ENCODE results near the gene FAM78A. TPM values are rescaled to one million over a fixed set of nuclear protein-coding genes. Genes with fewer than 3 reads are reported as not detected.

Gene FAM78A
- total RNA-seq, 1 experiment from 2014 or later, result 3.0 TPM

- TF ChIP-seq USF1 (CRISPR knock-in tag; IDR thresholded peaks at IDR 0.05) (no peak), ATF2 (CRISPR knock-in tag; IDR thresholded peaks at IDR 0.05; ENCODE audit: borderline replicate concordance, low read depth) (no peak), TCF7 (CRISPR knock-in tag; IDR thresholded peaks at IDR 0.05; ENCODE audit: low read depth) (no peak), ZNF281 (CRISPR knock-in tag; IDR thresholded peaks at IDR 0.05) (no peak), JUN (CRISPR knock-in tag; IDR thresholded peaks at IDR 0.05) (no peak)
Observed at GRCh38 chr9:131279196-131279862, 3.0 kb upstream of the FAM78A start (continued).

GRCh38 chr9:131278702-131279111 is 2.4 kb upstream of the FAM78A start:
- no peak for ATAC-seq
- H3K36me3 Mint-ChIP-seq, result no peaks in the 10 kb centered on the region; the same call in 1 of the 2 replicates
- peaks cover 36% of the 10 kb centered on the region for H3K27me3 Mint-ChIP-seq (ENCODE audit: low read depth)
- ChIA-PET CTCF (interaction anchor here (1.0 to 1.6 kb wide), 3 partner anchors 10 to 58 kb away, joined by 3 to 14 read pairs (median 6); partner anchors contain the start of gene PLPP7), POLR2A (no interaction called here)
- H3K4me3 Mint-ChIP-seq, result no peak overlapping the region; the same call in 1 of the 2 replicates
- no peak overlapping the region for H3K27ac Mint-ChIP-seq
- no peaks in the 10 kb centered on the region for H3K9me3 Mint-ChIP-seq
- TF ChIP-seq ATF2 (CRISPR knock-in tag; IDR thresholded peaks at IDR 0.05; ENCODE audit: borderline replicate concordance, low read depth) (no peak), NR2C2 (CRISPR knock-in tag; IDR thresholded peaks at IDR 0.05) (no peak), TEAD1 (CRISPR knock-in tag; IDR thresholded peaks at IDR 0.05) (no peak), ZNF396 (CRISPR knock-in tag; IDR thresholded peaks at IDR 0.05; ENCODE audit: borderline replicate concordance) (no peak), IRF2 (CRISPR knock-in tag; IDR thresholded peaks at IDR 0.05; ENCODE audit: borderline replicate concordance, low read depth) (no peak), GRHL2 (CRISPR knock-in tag; IDR thresholded peaks at IDR 0.05; ENCODE audit: insufficient replicate concordance, severe bottlenecking) (no peak), TCF7 (CRISPR knock-in tag; IDR thresholded peaks at IDR 0.05; ENCODE audit: low read depth) (no peak), SP1 (CRISPR knock-in tag; conservative IDR thresholded peaks at IDR 0.05) (no peak), USF2 (CRISPR knock-in tag; IDR thresholded peaks at IDR 0.05) (no peak), ERG (CRISPR knock-in tag; IDR thresholded peaks at IDR 0.05) (no peak), CTCF (IDR thresholded peaks at IDR 0.05) (no peak), SMAD3 (CRISPR knock-in tag; IDR thresholded peaks at IDR 0.05; ENCODE audit: borderline replicate concordance) (no peak), ZNF317 (CRISPR knock-in tag; IDR thresholded peaks at IDR 0.05; ENCODE audit: borderline replicate concordance, low read depth) (no peak)
- no peak for DNase-seq (ENCODE audit: low spot score)
- peaks cover 26% of the 10 kb centered on the region for H3K4me1 Mint-ChIP-seq
